GM23248 (cell line): Measurements from ENCODE around the gene TBC1D14.

ENCODE experiments used
- EZH2 ChIP-seq: fragments of 200-600 bp; sonication (generic); IDR thresholded peaks from 2 replicates; pipeline ENCODE4 v1.6.1; 2018; ENCODE audit warnings: antibody characterized with exemption, mild to moderate bottlenecking; ENCODE audit not compliant: insufficient read depth, poor library complexity, severe bottlenecking
- EZH2phosphoT487 ChIP-seq: fragments of 200-600 bp; sonication (generic); IDR thresholded peaks from 2 replicates; pipeline ENCODE4 v1.6.1; 2018; ENCODE audit warnings: antibody characterized with exemption, moderate library complexity, mild to moderate bottlenecking, low read depth; ENCODE audit not compliant: insufficient read depth

GRCh38 chr4:7067452-7068278, 158.0 kb downstream of the TBC1D14 start, which contains the start of gene GRPEL1:
- TF ChIP-seq EZH2 (no peak), EZH2phosphoT487 (no peak)
